ENCODE measurements around the gene KIAA1614.

KIAA1614 gene

DNA sequence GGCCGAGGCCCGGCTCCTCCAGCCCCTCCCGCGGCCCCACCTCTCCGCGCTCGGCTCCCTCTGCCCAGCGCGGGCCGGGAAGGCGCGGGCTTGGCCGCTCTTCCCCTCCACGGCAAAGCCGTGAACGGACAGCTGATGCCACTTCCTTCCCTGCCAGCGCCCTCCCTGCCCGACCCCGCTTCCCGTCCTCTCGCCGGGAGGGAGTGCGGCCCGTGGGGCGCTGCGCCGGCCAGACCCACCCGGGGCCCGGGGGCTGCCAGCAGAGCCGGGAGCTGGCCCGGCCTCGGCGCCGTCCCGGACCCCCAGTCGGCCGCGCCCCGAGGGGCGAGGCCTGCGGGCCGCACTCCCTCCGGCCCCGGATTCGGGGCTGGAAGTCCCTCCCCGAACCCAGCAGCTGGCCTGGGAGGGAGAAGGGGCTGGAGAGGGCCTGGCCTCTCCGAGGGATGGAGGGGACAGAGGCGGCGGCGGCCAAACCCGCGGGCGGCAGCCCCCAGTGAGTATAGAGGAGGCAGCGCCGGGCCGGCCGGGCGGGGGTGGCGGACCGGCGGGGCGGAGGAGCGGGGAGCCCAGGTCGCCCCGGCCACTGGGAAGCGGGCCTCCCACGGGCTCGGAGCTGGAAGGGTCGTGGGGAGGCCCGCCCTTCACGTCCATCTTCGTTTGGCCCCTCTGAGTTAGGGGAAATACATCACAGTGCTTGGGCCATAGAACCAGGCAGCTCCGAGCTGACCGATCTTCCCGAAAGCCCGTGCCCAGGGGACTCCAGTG, at the start of gene KIAA1614:
TSS of gene KIAA1614 (plus strand) at position 97 of the 765 bp plus-strand sequence. CDS start at position 444, 347 bp downstream.
- peak; percentile 35 for DNase-seq

DNA sequence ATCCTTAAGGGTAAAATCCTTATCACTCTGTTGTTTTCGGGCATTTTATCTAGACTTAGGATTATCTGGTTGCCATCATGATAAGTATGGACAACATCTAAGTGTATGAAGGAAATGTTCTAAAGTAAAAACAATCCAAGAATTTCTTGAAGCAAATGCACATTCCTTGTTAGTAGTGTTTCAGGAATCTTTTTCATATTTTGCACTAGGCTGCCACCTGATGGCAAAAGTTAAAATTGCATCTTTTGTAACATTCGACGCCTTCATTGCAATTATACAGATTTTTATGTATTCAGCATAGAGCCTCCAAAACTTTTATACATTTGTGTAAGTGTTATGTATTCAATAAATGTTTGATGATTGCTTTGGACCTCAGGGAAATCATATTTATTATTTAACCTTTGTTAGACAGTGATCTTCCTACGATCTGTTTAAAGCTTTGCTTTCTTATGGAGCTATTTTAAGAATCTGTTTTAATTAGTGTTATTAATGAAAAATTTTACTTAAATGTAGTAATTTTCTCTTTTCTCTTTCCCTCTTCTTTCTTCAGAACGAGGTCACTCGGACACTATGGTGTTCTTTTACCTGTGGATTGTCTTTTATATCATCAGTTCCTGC, 49.4 kb upstream of the KIAA1614 start:
- DNase-seq: peak; percentile 67

DNA sequence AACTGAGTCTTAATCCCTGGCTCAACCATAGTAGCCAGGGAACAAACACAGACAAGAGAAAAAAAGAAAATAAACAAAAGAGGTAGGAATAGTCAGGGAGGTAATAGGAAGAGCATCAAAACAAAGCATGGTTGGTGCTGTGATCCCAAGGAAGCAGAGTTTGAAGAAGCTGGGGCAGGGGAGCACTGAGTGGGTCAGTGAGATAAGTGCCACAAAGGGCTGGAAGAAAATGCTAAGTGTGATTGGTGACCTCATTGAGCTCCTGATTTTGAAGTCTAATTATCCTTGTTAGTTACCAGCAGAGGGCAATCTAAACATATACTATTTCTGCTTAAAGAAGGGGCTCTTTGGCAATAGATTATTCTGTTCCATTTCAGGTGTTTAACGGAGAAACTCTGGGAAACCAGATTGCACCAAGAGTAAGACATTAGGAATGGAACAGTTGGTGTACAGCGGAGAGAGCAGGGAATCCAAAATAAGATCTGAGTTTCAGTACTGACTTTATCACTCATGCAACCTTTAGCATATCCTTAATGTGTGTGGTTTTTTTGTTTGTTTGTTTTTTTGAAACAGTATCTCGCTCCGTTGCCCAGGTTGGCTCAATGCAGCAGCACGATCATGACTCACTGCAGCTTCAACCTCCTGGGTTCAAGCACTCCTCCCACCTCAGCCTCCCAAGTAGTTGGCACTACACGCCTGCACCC, 30.7 kb upstream of the KIAA1614 start:
- peak; percentile 83 for DNase-seq

- DNase-seq: no peak
Measured at GRCh38 chr1:180884588-180885300, 28.0 kb upstream of the KIAA1614 start.

GRCh38 chr1:180886338-180886737, 26.4 kb upstream of the KIAA1614 start:
- no peak for DNase-seq

GRCh38 chr1:180887841-180888240, 24.9 kb upstream of the KIAA1614 start:
- no peak for DNase-seq

DNA sequence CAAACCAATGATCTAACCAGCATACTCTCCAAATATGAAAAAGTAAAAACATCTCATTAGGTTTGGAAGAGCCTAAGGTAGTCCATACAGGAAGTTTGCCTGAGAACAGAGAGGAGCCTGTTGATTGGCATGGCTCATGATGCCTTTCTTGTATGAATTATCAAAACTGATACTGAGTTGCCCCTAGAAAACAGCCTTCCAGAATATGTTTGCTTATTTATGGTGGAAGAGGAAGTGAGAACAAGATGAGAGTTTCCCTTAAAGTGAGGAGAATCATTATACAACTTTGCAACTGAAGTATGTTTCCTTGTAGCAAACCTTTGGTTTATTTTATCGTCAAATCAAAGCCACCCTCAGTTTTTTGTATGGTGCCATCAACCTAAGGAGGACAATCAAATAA, 23.8 kb upstream of the KIAA1614 start:
- no peak for DNase-seq

DNA sequence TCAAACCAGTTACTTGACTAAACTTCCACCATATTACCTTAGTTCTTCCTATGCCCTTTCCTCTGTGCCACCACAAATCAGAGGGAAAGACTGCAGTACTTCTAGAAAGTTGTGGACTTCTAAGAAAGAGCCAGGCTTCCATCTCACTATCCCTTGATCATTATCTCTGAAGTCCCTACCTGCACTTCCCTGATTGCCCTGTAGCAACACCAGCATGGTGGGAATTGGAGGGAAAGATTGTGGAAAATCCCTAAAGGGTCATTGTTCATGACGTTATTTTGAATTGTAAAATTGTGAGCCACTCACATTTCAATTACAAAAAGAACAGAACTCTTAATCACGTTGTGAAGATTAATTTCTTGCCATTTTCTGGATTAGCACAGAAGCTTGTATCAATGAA, 23.4 kb upstream of the KIAA1614 start:
- no peak for DNase-seq

- no peak for DNase-seq
Measured at GRCh38 chr1:180892272-180892671, 20.4 kb upstream of the KIAA1614 start.

DNA sequence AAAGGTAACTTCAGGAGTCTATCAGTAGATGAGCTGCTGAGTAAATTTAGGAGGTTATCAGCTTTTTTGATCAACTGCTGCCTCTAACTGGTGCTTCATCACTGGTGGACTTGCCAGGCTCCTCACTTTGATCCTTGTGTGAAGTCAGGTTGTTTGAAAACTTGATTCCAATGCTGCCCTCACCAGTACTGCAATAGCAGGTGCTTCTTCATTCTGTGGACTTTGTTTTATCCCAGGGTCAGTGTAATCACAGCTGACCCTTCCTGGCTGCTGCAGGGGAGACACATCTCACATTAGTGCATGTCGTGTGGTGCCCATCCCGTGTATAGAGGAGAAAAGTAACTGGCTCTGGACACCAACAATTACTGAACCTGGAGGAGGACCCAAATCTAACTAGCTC, 20.0 kb upstream of the KIAA1614 start:
- no peak for DNase-seq

- DNase-seq: peak; percentile 10
Measured at GRCh38 chr1:180893614-180894013, 19.1 kb upstream of the KIAA1614 start.

DNA sequence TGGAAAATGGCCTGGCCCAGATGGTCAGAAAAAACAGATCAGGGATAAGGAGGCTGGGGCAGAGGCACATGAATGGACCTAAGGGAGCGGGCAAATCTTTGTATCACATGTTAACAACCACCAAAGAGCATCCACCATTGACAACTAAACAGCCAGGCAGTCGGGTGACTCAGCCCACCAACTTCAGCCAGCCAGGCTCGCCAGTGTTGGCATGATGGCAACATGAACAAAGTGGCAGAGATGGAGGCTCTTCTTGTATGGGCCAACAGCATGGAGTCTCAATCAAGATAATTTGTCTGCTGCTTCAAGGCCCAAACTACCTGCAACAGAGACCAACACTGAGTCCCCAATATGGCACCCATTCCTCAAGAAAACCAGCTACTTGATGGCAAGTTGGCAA, 16.5 kb upstream of the KIAA1614 start:
- DNase-seq: no peak

DNA sequence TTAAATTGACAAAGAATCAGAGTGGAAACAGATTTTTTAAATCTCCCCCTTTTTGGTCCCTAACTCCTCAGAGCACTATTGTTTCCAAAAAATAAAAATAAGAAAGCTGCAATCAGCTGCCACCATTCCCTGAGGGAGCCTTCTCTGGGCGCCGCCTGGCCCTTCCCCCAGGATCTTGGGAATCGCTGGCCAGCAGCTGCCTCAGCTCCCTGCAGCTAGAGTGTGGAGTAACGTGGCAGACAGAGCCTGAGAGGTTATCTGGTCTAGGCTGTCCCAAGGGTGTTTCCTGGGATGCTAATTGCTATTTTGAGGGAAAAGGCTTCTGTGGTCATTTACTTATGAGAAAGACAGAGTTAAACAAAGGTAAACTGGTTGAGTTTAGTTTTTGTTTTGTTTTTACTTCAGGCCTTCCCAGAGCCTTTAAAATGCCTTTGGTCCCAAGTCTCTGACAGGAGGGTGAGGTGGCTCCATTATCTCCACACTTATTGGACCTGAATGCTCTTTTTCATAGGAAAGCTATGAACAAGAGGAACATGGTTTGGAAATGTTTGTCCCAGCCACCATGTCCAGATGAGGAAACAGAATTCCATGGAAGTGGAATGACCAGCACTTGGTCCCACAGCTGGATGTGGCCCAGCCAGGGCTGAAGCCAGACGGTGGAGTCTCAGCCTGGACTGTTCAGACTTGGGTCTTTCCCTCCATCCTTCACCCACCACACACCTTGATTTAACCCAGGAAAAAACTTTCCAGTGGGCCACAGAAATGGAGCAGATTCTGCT, 14.1 kb upstream of the KIAA1614 start:
- no peak for DNase-seq

DNA sequence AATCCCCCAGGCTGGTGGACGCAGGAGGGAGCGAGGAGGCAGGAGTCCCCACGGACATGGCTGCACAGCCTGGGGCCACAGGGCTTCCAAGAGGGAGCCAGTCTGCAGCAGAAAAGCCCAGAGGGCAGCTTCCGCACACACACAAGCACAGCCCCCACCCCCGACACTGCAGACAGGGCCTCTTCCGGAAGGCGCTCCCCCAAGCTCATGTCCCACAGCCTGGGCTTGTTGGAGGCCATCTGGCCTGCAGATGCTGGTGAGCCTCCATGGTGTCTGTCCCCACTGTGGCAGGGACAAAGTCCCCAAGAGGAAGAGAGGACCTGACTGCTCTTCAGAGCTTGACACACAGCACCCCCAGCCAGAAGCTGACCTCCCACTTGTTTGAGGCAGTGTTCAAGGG, 13.4 kb upstream of the KIAA1614 start:
- no peak for DNase-seq

GRCh38 chr1:180901076-180901990, 11.4 kb upstream of the KIAA1614 start:
- DNase-seq: no peak

- no peak for DNase-seq
Measured at GRCh38 chr1:180902541-180902940, 10.2 kb upstream of the KIAA1614 start.

- DNase-seq: no peak
Measured at GRCh38 chr1:180905927-180906326, 6.8 kb upstream of the KIAA1614 start.

GRCh38 chr1:180906511-180906910, 6.2 kb upstream of the KIAA1614 start:
- no peak for DNase-seq

GRCh38 chr1:180907313-180908055, 5.2 kb upstream of the KIAA1614 start:
- no peak for DNase-seq

- DNase-seq: no peak
Measured at GRCh38 chr1:180908074-180908765, 4.5 kb upstream of the KIAA1614 start.

Measured in hematopoietic multipotent progenitor cell treated with erythropoietin and hydrocortisone succinate and interleukin-3 and kit ligand, for 4 days (in vitro differentiated cells).